Omental fat pad (tissue), 4 donors: Measurements from ENCODE around the gene NPR3. TPM values are rescaled to one million over a fixed set of nuclear protein-coding genes. Genes with fewer than 3 reads are reported as not detected.

Experiments
- ATAC-seq: fragments of 150-250 bp; one replicate; pipeline ENCODE4 v1.9.1; 2016; ENCODE audit warnings: mild to moderate bottlenecking, moderate library complexity; ENCODE audit not compliant: low FRiP score
- DNase-seq: peaks from one replicate; pipeline ENCODE4 v3.0.0-alpha.2; 2019; ENCODE audit warnings: low spot score
- total RNA-seq, 4 donors: library from RNA; depleted of rRNA; stranded (reverse); fragments of >200 nt; gene quantifications; one replicate each; pipeline ENCODE4 v1.1.0, GENCODE V29; 2016
- TF ChIP-seq, protein P1 (sequence below), 3 donors: fragments of 450-650 bp; IDR thresholded peaks; one replicate each; pipeline ENCODE4 v1.5.1; 2016 to 2017; ENCODE audit warnings: antibody characterized with exemption in 3 of 3, mild to moderate bottlenecking in 3 of 3, moderate library complexity in 2 of 3

Gene NPR3
- total RNA-seq, 4 donors from 2014 or later: 4.6 to 11.8 (median 6.5) TPM

DNA sequence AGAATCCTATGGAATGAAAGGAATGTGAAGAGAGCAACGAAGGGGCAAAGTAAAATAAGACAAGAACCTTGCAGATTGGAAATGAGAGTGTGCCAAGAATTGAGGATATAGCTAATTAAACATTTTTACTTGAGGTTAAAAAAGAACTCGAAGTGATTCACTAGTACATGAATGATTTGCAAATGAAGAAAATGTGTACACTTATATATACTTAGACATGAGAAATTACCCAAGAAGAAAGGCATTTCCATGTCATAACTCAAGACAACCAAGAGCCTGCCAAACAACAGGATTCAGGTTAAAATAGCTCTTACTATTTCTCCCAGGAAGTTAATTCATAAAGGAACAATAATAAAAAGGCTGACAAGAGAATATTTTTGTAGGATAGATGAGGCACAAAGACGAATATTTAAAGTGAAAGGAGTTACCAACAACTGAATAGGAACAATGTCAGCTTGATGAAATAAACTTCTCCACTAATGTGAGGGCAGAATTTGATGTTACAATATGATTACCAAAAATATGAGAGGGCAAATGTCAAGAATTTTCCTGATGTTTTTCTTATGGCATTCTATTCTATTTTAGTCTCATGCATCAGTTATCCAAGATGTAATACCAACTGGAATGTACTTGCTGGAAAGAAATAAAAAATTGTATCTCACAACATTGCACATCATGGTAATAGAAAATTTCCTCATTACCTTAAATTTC lies 18.9 kb upstream of the NPR3 start:
- DNase-seq (no peak), ATAC-seq (no peak)
- TF ChIP-seq, protein P1, sequence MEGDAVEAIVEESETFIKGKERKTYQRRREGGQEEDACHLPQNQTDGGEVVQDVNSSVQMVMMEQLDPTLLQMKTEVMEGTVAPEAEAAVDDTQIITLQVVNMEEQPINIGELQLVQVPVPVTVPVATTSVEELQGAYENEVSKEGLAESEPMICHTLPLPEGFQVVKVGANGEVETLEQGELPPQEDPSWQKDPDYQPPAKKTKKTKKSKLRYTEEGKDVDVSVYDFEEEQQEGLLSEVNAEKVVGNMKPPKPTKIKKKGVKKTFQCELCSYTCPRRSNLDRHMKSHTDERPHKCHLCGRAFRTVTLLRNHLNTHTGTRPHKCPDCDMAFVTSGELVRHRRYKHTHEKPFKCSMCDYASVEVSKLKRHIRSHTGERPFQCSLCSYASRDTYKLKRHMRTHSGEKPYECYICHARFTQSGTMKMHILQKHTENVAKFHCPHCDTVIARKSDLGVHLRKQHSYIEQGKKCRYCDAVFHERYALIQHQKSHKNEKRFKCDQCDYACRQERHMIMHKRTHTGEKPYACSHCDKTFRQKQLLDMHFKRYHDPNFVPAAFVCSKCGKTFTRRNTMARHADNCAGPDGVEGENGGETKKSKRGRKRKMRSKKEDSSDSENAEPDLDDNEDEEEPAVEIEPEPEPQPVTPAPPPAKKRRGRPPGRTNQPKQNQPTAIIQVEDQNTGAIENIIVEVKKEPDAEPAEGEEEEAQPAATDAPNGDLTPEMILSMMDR (IDR thresholded peaks at IDR 0.05): no peak

GRCh38 chr5:32703957-32704356 lies 7.2 kb upstream of the NPR3 start:
- ATAC-seq (no peak), DNase-seq (no peak)
- TF ChIP-seq, protein P1 (IDR thresholded peaks at IDR 0.05): no peak

- no peak for ATAC-seq
- TF ChIP-seq, protein P1 (IDR thresholded peaks at IDR 0.05): no peak
- DNase-seq: no peak
Observed at GRCh38 chr5:32707418-32707997, 3.6 kb upstream of the NPR3 start.

DNA sequence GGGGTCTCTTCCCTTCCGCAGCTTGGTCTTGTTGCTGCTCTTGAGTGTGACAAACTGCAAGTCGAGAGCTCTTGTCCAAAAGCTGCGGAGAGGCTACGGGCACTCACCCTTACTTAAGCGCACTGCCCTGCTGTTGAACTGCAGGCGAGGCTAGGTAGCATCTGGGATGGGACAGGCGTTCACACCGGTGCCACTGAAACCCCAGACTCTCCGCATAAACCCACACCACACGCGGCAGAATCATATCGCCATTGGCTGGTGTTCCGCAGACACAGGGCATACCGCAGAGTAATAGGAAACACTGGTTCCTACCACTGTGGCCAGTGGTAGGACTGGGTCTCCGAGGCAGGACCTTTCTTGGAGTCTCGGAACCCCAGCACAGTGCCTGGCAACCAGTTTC lies 2.2 kb upstream of the NPR3 start:
- no peak for DNase-seq
- no peak for ATAC-seq
- TF ChIP-seq, protein P1 (IDR thresholded peaks at IDR 0.05): no peak

DNA sequence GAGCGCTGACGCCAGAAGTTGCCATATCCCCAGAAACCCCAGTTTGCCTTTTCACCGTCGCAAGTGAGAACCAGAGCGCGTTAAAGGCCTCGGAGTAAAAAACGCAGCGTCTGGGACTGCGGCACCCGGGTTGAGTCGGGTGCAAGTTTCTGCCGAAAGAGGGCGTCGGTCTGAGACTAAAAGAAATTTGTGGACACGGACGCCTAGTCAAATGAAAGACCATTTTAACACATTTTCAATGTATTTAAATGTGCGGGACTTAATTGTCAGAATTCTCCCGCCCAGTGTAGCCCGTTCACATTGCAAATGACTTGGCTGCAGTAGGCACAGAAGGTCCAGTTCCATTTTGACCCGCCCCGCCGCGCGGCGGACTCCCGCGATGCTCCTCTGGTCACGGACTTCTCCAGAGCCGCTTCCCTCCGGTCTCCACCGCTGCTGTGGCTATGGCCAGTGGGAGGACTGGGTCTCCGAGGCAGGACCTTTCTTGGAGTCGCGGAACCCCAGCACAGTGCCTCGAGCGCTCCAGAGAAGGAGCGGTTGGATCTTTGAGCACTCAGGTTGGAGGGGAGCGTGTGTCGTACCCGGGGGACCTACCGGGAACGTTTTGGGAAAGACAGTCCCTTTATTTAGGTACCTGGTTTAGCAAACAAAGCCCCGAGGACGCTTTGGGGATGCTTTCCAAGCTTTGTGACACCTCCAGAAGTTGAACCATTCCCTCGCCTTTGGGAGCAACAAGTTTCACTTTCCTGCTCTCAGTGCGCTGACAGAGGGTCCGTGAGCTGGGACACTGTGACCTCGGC lies 1.2 kb upstream of the NPR3 start:
- peak; percentile 51 for ATAC-seq
- TF ChIP-seq, protein P1 (IDR thresholded peaks at IDR 0.05): peak in 1 of 3 donors; percentile 27
- DNase-seq: peak; percentile 35

DNA sequence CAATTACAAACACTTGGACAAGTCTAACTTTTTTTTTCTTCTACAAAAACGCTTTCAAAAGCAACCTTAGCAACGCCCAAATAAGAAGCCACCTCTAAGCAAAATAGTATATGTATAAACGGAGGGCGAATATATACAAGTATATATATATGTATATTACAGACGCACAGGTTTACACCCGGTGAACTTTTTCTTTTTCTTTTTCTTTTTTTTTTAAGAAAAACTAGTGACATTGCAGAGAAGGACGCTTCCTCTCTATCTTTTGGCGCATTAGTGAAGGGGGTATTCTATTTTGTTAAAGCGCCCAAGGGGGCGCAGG lies 200 bp downstream of the NPR3 start:
- no peak for DNase-seq
- TF ChIP-seq, protein P1 (IDR thresholded peaks at IDR 0.05): no peak
- ATAC-seq: no peak
